Suprapubic skin (tissue), 4 donors: Measurements from ENCODE around the gene WDPCP.

Experiments
- CTCF ChIP-seq, 2 donors: fragments of 200-600 bp in 1 of 2; fragments of 450-650 bp in 1 of 2; sonication (generic) in 1 of 2; IDR thresholded peaks; one replicate each; pipeline ENCODE4 v1.5.1; 2016 to 2019; ENCODE audit warnings: antibody characterized with exemption in 2 of 2, mild to moderate bottlenecking in 1 of 2, moderate library complexity in 1 of 2
- EP300 ChIP-seq: sonication (generic); formaldehyde crosslinking; IDR thresholded peaks from one replicate; pipeline ENCODE4 v1.6.1; 2017; ENCODE audit warnings: antibody characterized with exemption
- POLR2A ChIP-seq, 2 donors: fragments of 450-650 bp; IDR thresholded peaks; one replicate each; pipeline ENCODE4 v1.6.1; 2017; ENCODE audit warnings: antibody characterized with exemption in 2 of 2, mild to moderate bottlenecking in 2 of 2, moderate library complexity in 2 of 2
- POLR2AphosphoS5 ChIP-seq, 3 donors: sonication (generic); formaldehyde crosslinking; IDR thresholded peaks; one replicate each; pipeline ENCODE4 v1.6.1; 2017; ENCODE audit warnings: antibody characterized with exemption in 3 of 3

DNA sequence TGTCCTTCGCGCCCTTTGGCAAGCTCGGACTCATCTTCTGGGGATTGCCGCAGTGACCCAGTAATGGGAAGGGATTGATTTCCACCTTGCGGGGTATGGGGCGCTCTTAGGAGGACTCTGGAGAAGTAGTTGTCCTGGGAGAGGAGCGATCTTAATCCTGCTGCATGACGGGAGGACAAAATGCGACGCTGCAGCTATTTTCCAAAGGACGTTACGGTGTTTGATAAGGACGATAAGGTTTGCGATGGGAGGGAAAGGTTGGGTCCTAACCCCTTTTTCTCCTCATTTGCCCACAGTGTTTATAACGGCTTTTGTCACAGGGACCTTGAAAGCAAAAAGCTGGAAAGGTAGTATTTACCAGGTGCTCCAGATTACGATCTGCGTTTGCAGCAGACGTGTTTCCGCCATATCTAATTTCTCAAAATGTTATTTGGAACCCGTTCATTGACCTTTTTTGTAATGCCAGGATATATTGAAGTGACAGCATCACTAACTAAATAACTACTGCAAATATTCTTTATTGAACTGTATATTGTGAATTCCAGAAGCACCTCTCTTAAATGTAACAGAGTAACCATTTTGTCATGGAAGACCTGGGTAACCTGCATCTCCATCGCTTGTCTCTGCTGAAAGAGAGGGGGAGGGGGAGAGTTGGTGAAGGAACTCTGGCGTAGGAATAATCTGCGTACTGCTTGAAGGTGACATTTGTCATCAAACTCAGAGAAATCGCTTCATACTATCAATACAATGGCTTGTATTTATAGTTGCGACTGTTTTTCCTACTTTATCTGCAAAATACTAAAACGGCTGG, 1.1 kb upstream of the WDPCP start:
- TF ChIP-seq CTCF (IDR thresholded peaks at IDR 0.05) (no peak), EP300 (no peak), POLR2A (IDR thresholded peaks at IDR 0.05) (no peak), POLR2AphosphoS5 (IDR thresholded peaks at IDR 0.05) (no peak)
